HG02970 (cell line): Measurements from ENCODE around the gene GYS2.

ENCODE experiments used
- ATAC-seq: cut with Tn5 transposase; IDR thresholded peaks from one replicate; pipeline ENCODE4 v1.9.1; 2021; ENCODE audit warnings: mild to moderate bottlenecking, moderate library complexity, moderate number of reproducible peaks; ENCODE audit not compliant: unreplicated experiment, low FRiP score

GYS2 gene

DNA sequence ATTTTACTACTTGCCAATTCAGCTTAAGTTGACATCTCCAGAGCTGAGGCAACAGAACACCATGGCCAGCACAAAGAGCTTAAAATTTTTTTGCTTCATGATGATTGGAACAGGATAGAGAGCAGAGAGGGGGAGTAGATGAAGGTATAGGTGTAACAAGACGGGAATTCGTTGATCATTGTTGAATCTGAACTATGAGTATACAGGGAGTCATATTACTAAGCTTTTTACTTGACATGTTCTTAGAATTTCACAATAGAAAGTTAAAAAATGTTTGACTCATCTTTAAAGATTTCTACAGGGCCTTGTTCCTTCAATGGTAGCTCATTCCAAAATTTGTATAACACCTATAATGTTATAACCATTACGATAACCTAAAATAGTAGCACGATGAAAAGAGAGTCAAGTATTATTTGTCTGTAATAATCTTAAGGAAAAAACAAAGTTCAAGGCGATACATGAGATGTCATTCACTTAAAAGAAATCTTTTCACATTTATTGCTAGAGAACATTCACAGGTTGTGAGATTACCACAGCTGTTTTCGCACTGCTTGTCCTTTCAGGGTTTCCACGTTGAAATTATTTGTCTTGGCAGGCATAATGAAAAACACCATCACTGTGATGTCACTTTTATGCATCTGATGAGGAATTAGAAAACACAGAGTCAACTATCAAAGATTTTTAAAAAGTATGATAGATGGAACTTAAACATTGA is 44.6 kb downstream of the GYS2 start:
- no peak for ATAC-seq

DNA sequence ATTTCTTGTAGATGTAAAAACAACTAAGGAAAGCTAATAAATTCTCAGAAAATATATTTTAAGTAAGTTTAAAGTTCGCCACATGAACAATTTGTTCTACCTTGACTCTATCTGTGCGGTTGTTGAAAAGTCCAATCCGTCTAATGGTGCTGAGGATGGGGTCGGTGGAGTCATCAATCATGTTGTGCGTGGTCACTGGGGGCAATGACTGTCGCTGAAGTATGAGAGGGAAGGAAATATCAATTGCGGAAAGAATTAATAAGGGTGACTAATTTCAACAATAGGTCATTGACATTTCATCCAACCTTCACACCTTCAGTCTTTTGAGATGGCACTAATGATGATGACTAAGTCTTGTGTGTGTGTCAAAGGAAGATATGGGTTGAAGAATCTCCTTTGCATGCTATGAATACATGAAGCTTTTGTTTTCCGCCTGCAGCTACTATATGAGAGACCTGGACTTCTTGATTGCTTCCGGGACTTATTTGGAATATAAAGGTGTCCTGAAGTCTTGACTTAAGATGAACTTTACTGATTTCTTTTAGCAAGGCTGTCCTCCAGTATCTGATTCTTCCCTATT is 46.5 kb downstream of the GYS2 start:
- no peak for ATAC-seq

DNA sequence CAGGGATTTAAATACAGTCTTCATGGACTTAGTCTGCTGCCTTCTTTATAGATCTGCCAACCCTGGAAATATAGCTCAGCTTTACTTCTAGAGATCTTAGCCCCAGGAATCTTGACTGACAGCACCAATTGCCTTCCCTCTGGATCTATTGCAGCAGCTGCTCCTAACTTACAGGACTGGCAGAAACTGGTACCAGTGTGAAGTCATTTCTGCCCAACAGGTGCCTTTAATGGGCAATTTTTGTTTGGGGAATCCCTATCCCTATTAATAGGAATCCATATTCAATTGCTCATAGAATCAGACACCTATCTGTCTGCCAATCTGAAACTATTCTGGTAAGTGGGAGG is 51.3 kb downstream of the GYS2 start:
- ATAC-seq, result no peak

DNA sequence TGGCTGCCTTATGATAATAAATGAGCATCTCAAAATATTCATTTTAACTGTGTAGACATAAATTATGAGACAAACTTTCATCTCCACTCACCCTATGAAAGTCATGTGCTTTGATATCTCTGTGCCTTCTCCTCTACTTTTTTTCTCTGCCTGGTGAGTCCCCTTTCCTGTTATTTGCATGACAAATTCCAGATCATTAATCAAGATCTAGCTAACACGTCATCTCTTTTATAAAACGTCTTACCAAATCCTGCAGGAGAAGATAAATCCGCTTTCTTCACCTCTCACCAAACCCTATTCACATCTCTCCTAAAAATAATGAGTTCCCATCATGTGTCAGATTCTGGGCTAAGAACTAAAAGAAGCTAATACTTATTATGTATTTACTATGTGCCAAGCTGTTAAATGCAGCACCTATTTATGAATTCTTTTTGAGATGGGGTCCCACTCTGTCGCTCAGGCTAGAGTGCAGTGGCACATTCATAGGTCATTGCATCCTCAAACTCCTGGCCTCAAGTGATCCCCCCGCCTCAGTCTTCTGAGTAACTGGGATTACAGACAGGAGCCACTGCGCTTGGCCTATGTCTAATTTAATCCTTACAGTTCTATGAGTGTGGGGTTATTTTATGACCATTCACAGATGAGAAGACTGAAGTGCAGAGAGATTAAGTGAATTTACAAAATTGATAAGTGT is 51.9 kb downstream of the GYS2 start:
- ATAC-seq, result no peak

DNA sequence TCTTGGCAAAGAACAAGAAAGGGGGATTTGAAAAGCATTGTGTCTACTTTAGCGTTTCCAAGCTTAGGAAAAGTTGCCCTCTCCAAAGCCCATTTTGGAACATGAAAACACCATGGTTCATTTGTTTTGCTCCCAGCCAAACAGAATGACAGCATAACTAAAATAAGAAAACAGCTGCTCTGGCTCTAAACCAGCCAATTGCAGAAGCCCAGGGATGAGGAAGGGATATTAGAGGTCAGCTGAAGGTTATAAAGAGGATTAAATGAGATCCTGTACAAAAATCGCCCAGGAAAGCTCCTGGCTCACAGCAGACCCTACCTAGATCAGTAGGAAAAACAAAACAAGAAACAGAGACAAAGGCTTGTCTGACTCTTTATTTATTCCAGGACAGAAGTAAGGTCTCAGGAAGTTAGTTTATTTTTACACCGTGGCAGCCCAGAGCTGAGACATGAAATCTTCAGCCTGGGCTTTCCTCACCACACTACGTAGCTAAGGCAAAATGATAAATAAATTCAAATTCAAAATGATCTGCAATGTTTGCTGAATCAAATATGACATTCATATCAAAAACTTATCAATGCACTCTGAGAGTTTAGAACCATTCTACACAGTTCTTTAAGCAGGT is 52.7 kb downstream of the GYS2 start:
- no peak for ATAC-seq

DNA sequence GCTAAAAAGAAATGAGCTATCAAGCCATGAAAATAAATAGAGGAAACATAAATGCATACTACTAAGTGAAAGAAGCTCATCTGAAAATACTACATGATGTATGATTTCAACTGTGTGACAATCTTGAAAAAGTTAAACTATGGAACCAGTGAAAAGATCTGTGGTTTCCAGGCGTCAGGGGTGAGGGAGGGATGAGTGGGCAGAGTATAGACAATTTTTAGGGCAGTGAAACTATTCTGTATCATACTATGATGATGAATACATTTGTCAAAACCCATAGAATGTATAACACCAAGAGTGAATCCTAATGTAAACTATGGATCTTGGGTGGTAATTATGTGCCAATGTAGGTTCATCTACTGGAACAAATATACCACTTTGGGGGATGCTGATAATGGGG is 57.2 kb downstream of the GYS2 start:
- ATAC-seq, result no peak

DNA sequence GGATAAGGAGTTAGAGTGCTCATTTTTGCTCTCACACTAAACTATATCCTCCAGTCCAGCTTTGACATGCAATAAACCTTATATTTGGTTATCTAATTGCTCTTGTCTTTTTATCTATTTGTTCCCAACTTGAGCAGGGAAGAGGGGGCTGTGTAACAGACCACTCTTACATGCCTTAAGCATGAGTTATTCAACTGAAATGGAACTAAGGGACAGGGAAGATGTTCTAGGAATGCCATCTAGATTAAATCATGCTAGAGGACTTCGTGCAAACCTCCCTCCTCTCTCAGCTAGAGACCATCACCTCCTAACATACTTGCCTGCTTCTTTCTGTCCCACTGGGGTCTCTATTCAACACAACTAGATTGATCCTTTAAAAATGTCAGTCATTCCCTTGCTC is 57.9 kb downstream of the GYS2 start:
- ATAC-seq, result no peak

DNA sequence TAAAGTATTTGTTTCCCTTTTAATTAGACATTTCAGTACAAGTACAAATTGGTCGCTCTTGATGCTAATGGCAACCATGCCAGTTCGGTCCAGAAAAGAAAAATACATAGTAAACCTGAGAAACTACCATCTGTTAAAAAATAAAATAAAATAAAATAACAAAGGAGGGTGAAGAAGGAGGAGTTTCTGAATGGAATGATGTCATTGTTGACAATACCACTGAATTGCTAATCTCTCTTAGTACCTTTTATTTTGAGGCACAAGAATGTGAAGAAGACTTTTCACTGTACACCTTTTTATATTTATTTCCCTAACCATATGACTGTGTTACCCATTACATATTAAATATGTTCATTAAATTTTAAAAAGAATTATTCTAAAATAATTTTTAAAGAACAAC is 59.1 kb downstream of the GYS2 start:
- ATAC-seq, result no peak

DNA sequence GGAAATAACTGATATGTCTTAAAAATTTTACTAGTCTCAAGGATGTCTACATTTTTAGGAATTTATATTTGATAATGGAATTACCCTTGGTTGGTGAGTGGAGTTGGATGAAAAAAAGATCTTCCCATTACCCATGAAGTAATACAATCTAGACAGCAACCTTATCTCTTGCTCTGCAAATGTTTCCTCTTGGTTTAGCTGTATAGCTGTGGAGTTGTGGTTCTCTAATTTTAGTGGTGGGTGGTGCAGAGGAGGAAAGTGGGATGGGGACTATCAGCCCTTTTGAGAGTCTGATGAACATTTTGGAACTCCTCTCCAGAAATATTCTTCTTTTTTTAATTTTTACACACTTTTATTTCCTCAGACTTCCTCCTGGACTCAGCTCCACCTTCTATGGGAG is 61.5 kb downstream of the GYS2 start:
- ATAC-seq, result no peak

DNA sequence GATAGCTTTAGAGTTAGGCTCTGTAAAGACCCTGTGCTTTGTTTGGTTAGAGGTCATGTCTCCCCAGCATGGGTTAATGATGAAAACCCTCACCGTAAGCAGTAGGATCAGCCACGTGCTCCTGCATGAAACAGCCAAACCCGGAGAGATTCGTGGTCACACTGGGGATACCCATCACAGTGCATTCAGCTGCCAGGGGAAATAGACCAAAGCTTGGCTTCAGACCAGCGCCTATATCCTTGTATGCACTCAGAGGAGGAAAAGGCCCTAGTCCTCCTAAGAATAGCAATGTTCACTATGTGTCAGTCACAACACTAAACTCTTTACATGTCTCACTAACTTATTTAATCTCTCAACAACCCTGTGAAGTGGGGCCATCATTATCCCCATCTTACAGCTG is 62.2 kb downstream of the GYS2 start:
- ATAC-seq, result no peak

DNA sequence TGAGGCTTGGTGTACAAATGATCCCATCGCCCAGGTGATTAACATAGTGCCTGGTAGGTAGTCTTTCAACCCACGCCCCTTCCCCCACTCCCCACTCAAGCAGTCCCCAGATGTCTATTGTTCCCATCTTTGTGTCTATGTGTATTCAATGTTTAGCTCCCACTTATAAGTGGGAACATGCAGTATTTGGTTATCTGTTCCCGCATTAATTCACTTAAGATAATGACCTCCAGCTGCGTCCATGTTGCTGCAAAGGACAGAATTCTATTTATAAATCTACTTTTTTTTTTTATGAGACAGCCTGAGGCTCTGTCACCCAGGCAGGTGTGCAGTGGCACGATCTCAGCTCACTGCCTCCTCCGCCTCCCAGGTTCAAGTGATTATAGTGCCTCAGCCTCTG is 62.9 kb downstream of the GYS2 start:
- no peak for ATAC-seq

DNA sequence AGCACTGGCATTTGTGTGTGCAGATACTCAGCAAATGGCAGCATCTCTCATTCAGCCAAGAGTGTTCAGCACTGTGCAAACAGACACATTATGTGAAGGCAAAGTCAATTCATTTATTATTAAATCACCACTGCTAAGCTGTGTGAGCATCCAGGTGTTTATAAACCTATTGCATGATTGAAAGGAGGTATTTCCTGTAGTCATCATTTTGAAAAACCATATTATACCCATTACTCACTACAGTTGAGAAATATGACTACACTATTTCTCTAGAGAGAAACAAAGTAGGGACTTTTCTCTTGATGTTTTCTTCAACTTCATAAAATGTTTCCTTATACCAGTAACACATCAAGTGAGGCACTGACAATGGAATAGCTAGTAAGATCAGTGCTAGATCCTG is 64.8 kb downstream of the GYS2 start:
- no peak for ATAC-seq

DNA sequence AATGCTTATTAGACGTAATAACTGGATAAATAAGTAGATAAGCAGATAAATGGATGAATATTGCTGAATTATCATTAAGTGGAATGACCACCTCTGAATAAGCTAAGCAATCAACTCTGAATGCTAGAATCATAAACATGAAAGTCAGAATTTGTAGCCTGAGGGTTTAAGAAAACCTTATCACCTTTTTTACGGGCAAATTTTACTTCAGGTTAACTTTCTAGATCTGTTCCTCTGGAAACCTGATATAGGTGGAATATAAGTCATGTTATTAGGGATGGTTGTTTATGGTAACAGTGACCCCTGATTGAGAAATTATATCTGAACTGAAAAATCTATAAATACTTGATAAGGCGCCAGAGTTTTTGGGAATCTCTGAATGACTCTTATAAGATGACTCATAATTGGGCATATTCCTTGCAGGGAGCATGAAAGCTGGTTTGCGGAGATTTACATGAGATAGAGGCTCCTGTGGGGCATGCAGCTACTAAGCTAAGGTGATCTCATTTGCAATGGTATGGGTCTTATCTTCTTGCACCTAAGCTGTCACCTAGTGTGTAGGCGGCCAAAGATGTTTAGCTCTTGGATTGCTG is 66.5 kb downstream of the GYS2 start:
- no peak for ATAC-seq

DNA sequence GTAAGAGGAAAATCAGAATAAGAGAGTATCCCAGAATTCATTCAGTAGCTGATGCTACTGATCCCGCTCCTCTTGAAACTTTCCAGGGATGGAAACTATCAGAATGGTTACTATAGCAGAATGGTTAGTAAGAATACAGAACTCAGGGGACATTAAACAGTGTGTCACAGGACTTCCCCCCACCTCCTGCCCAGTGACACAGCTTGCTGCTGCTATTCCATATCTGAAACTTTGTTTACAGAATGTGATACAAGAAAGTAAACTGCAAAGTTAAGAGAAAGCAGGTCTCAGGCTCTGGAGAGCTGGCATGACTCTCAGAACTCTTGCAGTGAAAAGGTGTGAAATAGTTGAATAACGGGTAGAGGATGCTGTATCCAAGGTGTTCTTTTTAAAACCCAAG is 75.2 kb downstream of the GYS2 start:
- ATAC-seq, result no peak

DNA sequence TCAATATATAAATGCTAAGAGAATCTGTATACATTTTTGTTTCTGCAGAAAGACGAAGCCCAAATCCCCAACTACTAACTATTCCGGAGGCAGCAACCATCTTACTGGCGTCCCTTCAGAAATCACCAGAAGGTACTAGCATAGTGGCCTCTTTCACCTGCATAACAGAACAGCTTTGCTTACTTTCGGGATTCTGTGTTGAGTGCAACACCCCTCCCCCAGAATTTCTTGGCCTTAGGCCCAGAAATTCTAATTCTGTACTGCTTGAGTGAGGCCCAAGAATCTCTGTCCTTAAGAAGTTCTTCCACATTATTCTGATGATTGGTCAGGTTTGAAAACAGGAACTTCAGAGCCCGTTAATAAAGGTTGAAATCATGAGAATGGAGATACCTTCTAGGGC is 75.7 kb downstream of the GYS2 start:
- ATAC-seq, result no peak

DNA sequence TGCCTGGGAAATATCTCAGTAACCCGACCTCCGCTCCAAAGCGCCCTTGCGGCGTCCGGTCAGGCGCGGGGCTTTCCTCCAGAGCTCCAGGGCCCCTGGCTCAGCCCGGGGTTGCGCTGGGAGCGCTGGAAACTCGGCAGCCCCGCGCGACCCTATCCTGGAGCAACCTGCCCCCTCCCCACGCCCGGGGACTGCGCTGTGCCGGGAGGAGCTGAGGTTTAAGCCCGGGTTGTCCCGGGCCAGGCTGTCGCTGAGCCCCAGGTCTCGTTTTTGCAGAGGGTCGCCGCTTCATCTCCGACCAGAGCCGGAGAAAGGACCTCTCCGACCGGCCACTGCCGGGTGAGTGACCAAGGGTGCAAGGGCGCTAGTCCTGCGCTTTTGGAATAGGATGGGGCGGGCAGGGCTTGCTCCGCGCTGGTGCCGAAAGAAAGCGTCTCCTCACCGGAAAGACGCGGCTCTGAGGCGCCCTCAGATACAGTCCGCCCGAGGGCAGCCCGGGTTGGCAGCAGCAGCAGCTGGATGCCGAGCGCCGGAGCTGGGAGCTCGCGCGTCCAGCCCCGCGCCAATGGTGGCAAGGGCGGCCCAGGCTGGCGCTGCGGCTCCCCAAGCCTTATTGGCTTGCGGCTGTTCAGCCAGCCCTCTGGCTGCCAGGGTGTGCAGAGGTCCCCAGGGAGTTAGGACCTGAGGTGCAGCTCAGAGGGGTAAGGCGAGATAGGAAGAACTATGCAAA is 77.0 kb downstream of the GYS2 start:
- ATAC-seq, result peak; percentile 91

DNA sequence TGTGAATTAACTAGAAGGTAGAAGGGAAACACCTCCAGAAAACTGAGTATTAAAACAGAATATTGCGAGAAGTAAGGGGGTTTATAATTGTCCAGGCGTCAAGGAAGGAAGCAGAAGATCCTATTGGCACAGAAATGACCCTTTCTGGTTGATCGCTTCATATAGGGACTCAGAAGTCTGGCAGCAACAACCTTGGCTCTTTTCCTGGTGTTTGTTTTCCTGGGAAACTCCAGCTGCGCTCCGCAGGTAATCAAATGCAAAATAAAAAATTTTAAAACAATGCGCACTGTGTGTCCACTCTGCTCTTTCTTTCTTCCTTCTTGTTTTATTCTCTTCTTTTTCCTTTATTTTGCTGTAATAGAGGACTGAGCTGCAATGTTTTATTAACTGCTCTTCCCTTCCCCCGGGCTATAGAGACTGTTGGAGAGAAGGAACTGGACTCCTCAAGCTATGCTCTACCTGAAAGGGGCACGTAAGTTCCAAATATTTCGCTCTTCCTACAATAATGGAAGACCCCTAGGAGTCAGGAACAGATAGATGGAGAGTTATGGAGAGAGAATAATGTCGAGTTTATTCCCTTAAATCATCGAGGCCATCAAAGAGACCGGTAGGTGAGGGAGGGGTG is 77.8 kb downstream of the GYS2 start:
- ATAC-seq, result no peak

DNA sequence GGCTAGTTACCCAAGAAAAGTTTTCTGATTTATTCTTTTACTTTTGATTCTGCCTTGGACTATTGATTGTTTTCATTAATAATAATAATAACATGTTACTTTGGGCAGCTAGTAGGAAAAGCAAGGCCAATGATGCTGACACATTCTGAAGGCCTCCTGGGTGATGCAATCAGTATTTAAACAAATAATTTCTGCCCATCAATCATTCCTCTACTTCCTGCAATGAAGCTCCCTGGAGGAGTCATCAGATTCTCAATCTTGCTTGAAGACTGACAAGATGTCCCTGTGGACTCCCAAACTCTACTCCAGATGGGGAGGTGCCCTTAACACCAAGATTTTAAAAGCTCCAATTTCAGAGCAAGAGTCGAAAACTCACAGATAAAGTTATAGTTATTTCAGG is 78.6 kb downstream of the GYS2 start, which contains the start of gene SPX:
SPX (plus strand) TSS at position 244 of the 400 bp plus-strand sequence. CDS start 177 bp downstream, outside the sequence.
- no peak for ATAC-seq

DNA sequence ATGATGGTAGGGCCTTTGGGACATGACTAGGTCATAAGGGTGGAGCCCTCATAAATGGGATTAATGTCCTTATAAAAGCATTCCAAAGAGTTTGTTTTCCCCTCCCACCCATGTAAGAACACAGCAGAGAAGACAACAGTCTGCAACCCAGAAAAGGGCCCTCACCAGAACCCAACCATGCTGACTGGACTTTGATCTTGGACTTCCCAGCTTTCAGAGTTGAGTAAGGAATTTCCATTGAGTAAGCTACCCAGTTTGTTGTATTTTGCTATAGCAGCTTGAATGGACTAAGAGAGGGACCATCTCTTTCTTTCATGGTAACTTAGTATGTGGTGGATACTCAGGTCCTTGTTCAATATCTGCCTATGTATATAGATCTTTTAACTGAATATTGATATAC is 81.5 kb downstream of the GYS2 start:
- ATAC-seq, result no peak

DNA sequence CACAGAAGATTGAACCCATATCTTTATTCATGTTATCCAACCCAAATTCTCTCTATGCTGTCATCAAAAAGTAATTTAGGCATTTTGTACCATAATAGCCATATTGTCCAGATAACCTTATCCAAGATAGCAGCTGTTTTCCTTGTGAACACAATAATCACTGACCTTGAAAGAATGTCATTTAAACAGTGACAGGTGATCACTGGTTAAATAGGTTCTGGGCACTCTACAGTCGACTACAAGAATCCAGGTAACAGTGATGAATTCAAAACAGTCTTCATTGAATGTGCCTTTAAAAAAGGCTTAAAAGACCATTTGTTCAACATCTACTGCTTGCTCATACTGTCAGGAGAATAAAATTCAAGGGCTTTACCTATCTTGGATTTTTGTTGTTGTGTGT is 83.1 kb downstream of the GYS2 start:
- no peak for ATAC-seq
